Gastroesophageal sphincter (tissue), 3 donors: ENCODE data around the gene TANC1.

Experiments used
- CTCF ChIP-seq, 4 experiments: fragments of 200-600 bp in 2 of 4; fragments of 450-650 bp in 2 of 4; sonication (generic) in 1 of 4; IDR thresholded peaks; one replicate each; pipeline ENCODE4 v1.5.1; 2017 to 2019; ENCODE audit warnings: antibody characterized with exemption in 4 of 4, mild to moderate bottlenecking in 2 of 4, moderate library complexity in 2 of 4
- EP300 ChIP-seq: sonication (generic); formaldehyde crosslinking; IDR thresholded peaks from one replicate; pipeline ENCODE4 v1.6.1; 2017; ENCODE audit warnings: antibody characterized with exemption, mild to moderate bottlenecking
- POLR2A ChIP-seq, 2 donors: fragments of 450-650 bp; IDR thresholded peaks; one replicate each; pipeline ENCODE4 v1.6.1; 2017; ENCODE audit warnings: antibody characterized with exemption in 2 of 2, mild to moderate bottlenecking in 2 of 2, moderate library complexity in 1 of 2
- POLR2AphosphoS5 ChIP-seq: sonication (generic); formaldehyde crosslinking; IDR thresholded peaks from one replicate; pipeline ENCODE4 v1.6.1; 2017; ENCODE audit warnings: antibody characterized with exemption

- TF ChIP-seq CTCF (IDR thresholded peaks at IDR 0.05) (no peak), POLR2AphosphoS5 (no peak), POLR2A (IDR thresholded peaks at IDR 0.05) (no peak), EP300 (no peak)
Measured at GRCh38 chr2:158922601-158923000, 45.8 kb upstream of the TANC1 start.
